GM18502 (cell line): Measurements from ENCODE around the gene ZG16.
"Not testable (repeated sequence)": the region's sequence is repeated elsewhere in the genome, so short reads cannot be mapped to it uniquely, and the experiment has no call there.

Experiments
- ATAC-seq: cut with Tn5 transposase; IDR thresholded peaks from one replicate; pipeline ENCODE4 v1.9.1; 2021; ENCODE audit warnings: mild to moderate bottlenecking; ENCODE audit not compliant: unreplicated experiment, poor library complexity

Gene ZG16

DNA sequence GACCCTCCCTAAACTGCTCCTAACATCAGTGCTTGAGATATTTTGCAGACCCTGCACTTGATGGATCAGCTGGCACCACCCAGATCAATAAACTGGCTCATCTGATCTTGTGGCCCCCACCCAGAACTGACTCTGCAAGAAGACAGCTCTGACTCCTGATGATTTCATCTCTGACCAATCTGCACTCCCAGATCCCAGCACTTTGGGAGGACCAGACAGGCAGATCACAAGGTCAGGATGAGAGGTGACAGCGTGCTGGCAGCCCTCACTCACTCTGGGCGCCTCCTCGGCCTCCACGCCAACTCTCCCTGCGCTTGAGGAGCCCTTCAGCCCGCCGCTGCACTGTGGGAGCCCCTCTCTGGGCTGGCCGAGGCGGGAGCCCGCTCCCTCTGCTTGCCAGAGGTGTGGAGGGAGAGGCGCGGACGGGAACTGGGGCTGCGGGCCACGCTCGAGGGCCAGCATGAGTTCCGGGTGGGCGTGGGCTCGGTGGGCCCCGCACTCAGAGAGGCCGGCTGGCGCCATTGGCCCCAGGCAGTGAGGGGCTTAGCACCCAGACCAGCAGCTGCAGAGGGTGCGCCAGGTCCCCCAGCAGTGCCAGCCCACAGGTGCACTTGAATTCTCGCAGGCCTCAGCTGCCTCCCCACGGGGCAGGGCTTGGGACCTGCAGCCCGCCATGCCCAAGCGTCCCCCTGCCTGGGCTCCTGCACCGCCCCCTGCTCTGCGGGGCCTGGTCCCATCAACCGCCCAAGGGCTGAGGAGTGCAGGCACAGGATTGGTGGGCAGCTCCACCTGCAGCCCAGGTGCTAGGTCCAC, 29.9 kb upstream of the ZG16 start:
- ATAC-seq = no peak

DNA sequence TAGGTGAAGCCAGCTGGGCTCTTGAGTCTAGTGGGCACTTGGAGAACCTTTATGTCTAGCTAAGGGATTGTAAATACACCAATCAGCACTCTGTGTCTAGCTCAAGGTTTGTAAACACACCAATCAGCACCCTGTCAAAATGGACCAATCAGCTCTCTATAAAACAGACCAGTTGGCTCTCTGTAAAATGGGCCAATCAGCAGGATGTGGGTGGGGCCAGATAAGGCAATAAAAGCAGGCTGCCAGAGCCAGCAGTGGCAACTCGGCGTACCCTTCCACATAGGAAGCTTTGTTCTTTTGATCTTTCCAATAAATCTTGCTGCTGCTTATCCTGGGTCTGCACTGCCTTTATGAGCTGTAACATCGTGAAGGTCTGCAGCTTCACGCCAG, 29.3 kb upstream of the ZG16 start:
- not testable (repeated sequence) for ATAC-seq

DNA sequence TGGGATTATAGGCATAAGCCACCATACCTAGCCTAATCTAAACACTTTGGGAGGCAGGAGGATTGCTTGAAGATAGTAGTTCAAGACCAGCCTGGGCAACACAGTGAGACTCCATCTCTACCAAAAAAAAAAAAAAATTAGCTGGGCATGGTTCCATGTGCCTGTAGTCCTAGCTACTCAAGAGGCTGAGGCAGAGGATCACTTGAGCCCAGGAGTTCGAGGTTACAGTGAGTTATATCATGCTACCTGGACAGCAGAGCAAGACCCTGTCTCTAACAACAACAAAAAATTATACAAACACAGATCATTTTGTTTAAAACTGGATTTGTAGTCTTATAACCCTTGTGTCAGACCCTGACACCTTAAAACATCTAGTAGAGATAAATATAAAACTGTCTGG, 24.5 kb upstream of the ZG16 start:
- ATAC-seq = no peak

- no peak for ATAC-seq
These were observed 21.4 kb upstream of the ZG16 start for GRCh38 chr16:29756654-29757053.

DNA sequence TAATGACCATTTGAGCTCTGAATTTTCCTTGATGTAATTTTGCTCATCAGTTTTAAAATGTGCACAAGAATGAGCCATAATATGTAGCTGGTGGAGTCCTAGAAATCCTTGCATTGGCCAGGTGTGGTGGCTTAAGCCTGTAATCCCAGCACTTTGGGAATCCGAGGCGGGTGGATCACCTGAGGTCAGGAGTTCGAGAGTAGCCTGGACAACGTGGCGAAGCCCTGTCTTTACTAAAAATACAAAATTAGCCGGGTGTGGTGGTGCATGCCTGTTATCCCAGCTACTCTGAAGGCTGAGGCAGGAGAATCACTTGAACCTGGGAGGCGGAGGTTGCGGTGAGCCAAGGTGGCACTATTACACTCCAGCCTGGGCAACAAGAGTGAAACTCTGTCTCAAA, 21.0 kb upstream of the ZG16 start:
- not testable (repeated sequence) for ATAC-seq

GRCh38 chr16:29757950-29758466, 20.0 kb upstream of the ZG16 start:
- no peak for ATAC-seq

GRCh38 chr16:29760567-29761279, 17.3 kb upstream of the ZG16 start:
- ATAC-seq = no peak

DNA sequence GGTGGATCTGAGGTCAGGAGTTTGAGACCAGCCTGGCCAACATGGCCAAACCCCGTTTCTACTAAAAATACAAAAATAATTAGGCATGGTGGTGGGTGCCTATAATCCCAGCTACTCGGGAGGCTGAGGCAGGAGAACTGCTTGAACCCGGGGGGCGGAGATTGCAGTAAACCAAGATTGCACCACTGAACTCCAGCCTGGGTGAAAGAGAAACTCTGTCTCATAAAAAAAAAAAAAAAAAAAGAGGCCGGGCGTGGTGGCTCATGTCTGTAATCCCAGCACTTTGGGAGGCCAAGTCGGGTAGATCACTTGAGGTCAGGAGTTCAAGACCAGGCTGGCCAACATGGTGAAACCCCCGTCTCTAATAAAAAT, 16.8 kb upstream of the ZG16 start:
- ATAC-seq = not testable (repeated sequence)

DNA sequence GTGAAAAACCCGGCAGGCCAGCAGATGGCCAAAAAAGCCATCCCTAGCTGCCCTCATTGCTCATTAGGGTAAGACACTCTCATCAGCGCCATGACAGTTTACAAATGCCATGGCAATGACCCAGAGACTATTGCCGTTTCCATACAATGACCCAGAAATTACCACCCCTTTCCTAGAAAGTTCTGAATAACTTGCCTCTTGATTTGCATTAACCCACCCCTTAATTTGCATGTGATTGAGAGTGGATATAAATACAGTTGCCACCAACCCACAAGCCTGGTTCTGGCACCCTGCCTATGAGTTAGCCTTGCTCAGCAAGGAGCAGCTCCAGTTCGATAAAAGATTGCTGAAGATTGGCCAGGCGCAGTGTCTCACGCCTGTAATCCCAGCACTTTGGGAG, 16.2 kb upstream of the ZG16 start:
- no peak for ATAC-seq

GRCh38 chr16:29763326-29763725, 14.7 kb upstream of the ZG16 start:
- no peak for ATAC-seq

GRCh38 chr16:29765167-29766032, 12.7 kb upstream of the ZG16 start:
- no peak for ATAC-seq

DNA sequence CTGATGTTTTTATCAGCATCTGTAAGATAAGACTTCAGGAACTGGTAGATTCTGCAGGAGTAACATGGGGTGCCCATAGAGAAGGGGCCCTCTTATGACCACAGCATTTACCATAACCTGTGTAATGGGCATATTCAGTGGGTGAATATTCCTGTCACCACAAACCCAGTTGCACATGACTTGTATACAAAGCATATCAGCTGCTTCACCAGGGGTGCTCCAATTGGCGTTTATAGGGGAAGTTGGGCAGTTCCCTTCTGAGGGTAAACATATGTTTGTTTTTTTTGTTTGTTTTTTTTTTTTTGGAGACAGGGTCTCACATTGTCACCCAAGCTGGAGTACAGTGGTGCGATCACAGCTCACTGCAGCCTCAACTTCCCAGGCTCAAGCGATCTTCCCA, 11.5 kb upstream of the ZG16 start:
- no peak for ATAC-seq

- no peak for ATAC-seq
These were observed 11.0 kb upstream of the ZG16 start for GRCh38 chr16:29767062-29767461.

- ATAC-seq = no peak
These were observed 8.5 kb upstream of the ZG16 start for GRCh38 chr16:29769507-29769906.

- ATAC-seq = no peak
These were observed 7.7 kb upstream of the ZG16 start for GRCh38 chr16:29770250-29770929.

DNA sequence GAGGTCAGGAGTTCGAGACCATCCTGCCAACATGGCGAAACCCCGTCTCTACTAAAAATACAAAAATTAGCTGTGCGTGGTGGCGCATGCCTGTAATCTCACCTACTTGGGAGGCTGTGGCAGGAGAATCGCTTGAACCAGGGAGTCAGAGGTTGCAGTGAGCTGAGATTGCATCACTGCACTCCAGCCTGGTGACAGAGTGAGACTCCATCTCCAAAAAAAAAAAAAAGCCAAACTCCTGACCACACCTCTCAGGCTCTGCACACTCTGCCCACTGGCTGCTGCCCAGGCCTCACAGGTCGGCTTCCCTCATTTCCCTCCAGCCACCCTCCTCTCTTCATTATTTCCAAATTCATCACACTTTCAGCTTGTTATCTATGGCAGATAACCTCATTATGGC, 5.7 kb upstream of the ZG16 start:
- ATAC-seq = not testable (repeated sequence)

GRCh38 chr16:29774730-29775129, 3.3 kb upstream of the ZG16 start:
- ATAC-seq = no peak

DNA sequence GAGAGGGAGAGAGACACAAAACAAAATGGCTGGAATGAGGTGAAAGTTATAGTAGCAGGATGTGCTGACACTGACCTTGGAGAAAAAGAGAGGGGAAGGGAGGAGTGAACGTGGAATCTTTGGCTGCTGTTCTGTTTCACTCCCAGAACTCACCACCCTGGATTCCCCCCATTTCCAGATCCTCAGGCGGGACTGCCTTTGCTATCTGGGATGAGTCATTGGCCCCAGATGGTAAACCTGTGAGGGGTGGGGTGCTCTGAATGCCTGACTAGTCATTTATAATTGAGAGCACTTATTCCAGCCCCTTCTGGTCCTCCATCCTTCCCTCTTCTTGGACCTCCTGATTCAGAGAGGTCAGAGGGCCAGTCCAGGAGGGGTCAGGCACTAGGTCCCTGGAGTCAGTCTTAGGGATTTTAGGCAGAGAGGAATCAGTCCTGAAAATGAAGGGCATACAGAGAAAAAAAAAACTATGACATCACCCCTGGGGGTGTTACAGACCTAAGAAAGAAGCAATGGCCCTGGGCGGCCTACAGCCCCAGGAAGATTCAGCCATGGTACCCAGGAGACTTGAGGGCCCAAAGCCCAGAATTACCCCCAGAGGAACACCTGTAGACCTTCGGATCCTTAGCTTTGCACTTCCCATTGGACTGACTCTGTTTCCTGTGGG, 2.2 kb upstream of the ZG16 start:
- no peak for ATAC-seq

- ATAC-seq = no peak
These were observed 1.4 kb downstream of the ZG16 start for GRCh38 chr16:29779474-29779873.
